Measurements from ENCODE around the gene DAD1. TPM values are rescaled to one million over a fixed set of nuclear protein-coding genes. Genes with fewer than 3 reads are reported as not detected.
A peak's percentile ranks its signal among the peaks of the same experiment; 100 is the strongest.
"Not testable (repeated sequence)": the region's sequence is repeated elsewhere in the genome, so short reads cannot be mapped to it uniquely, and the experiment has no call there.

Gene DAD1
- total RNA-seq, 1 donor from 2014 or later = 163 TPM

GRCh38 chr14:22601456-22601855 lies 12.4 kb upstream of the DAD1 start:
- intact Hi-C loops (cut with DNase I) = no loop called here
- DNase-seq (ENCODE audit: low spot score) = no peak
- no peak for ATAC-seq

DNA sequence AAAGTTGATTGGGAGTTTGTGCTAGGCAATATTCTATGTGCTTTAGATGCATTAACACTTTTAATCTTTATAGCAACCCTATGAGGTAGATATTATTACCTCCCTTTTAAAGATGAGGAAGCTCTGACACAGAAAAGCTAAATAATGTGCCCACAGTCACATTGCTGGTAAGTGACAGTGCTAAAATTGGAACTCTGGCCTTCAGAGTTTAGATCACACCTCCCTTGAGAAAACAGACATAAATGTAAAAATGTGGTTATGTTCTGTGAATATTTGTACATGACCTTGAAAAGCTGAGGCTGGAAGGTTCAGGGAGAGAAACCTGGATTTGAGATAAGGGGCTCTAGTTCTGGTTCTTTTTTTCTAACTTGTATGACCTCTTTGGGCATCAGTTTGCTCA lies 11.0 kb upstream of the DAD1 start:
- no peak for DNase-seq (ENCODE audit: low spot score)
- ATAC-seq = no peak
- intact Hi-C loops (cut with DNase I) = no loop called here

DNA sequence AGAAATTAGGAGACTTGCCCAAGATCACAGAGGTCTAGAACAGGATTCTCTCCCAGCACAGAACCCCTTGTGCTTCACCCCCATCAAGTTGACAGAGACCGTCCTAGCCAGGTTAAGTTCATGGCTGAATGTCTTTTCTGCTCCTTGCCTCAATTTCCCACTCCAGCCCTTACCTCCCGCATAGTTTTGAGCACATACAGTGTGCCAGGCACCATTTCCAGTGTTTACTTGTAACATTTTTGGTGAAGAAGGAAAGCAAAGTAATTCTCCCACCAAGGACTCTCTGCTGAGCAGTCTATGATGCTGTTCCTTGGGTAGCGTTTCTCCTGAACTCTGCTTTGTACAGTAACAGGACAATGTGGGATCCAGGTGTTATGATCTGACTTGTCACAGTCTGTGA lies 10.3 kb upstream of the DAD1 start:
- ATAC-seq (no peak), DNase-seq (ENCODE audit: low spot score) (no peak)
- intact Hi-C loops (cut with DNase I) = no loop called here

DNA sequence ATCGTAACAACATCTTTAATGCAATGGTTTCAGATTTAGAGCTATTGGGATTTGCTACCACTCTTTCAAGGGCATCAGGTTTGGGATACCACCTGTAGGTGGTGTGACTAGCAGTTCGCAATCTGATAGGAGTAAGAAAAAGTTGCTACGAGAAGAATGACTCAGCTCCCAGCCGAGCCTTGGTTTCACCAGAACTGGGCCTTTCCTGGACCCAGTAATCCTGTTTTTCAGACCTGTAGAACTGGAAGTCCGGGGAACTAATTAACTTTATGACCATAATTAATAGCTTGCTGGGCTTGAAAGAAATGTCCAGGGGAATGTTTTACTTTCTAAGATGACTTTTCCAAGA lies 9.8 kb upstream of the DAD1 start:
- ATAC-seq = peak; percentile 91
- intact Hi-C loops (cut with DNase I) = no loop called here
- DNase-seq (ENCODE audit: low spot score) = no peak

GRCh38 chr14:22598099-22598895 lies 9.3 kb upstream of the DAD1 start, which contains the start of gene ABHD4:
TSS of gene ABHD4 (plus strand) at chr14:22598300. CDS start at chr14:22598307, 7 bp downstream.
- ATAC-seq = peak; percentile 99

DNA sequence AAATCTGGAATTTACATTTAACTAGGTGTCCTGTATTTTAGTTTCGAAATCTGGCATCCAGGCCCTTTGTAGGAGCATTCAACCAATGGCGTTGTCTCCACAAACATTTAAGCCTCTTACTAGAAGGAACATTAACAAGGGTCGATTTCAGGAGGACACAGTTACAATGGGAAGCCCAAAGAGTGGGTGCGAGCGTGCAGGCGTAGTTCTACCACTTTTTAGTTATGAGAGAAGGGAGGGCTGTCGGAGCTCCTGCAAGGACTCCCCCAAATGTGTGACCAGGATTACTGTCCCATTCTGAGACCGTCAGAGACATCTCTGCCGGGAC lies 8.7 kb upstream of the DAD1 start:
- intact Hi-C loops (cut with DNase I) = no loop called here
- DNase-seq (ENCODE audit: low spot score) (no peak), ATAC-seq (no peak)

More at GRCh38 chr14:22598099-22598895, 9.3 kb upstream of the DAD1 start, which contains the start of gene ABHD4:
- intact Hi-C loops (cut with DNase I) = no loop called here
- DNase-seq (ENCODE audit: low spot score) = peak; percentile 93

DNA sequence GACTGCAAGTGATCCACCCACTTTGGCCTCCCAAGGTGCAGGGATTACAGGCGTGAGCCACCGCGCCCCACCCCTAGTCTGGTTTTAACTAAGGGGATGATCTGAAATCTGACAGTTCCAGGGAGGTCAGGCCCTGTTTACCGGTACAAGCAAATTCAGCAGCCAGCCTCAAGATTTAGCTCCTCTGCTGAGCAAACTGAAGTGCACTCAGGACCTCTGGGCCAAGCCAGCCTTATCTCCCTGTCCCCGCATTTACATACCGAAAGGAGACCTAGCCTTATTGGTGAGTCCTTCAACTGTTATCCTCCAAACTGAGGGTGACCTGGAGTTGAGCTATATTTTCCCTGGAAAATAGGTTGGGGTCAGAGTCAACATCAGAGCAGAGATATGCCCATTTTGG lies 8.2 kb upstream of the DAD1 start:
- ATAC-seq (no peak), DNase-seq (ENCODE audit: low spot score) (no peak)
- intact Hi-C loops (cut with DNase I) = no loop called here

GRCh38 chr14:22596354-22596879 lies 7.4 kb upstream of the DAD1 start:
- DNase-seq (ENCODE audit: low spot score) (no peak), ATAC-seq (no peak)
- intact Hi-C loops (cut with DNase I) = no loop called here

DNA sequence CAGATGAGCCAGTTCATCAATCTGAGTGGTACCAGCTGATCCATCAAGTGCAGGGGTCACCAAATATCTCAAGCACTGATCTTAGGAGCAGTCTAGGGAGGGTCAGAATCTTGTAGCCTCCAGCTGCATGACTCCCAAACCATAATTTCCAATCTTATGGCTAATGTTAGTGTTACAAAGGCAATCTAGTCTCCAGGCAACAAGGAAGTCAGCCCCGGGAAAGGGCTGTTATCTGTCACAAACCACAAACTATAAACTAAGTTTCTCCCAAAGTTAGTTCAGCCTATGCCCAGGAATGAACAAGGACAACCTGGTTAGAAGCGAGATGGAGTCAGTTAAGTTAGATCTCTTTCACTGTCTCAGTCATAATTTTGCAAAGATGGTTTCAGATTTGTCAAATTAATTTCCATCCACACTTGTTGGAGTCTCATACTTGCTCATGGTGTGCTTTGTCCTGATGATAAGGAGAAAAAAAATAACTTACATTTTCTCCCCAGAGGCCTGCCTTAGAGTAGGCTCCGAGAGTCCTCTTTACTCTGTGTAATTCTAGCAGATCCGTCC lies 5.2 kb upstream of the DAD1 start:
- ATAC-seq = no peak
- DNase-seq (ENCODE audit: low spot score) = no peak
- intact Hi-C loops (cut with DNase I) = no loop called here

GRCh38 chr14:22593601-22594000 lies 4.6 kb upstream of the DAD1 start:
- no peak for DNase-seq (ENCODE audit: low spot score)
- intact Hi-C loops (cut with DNase I) = no loop called here
- ATAC-seq = no peak

DNA sequence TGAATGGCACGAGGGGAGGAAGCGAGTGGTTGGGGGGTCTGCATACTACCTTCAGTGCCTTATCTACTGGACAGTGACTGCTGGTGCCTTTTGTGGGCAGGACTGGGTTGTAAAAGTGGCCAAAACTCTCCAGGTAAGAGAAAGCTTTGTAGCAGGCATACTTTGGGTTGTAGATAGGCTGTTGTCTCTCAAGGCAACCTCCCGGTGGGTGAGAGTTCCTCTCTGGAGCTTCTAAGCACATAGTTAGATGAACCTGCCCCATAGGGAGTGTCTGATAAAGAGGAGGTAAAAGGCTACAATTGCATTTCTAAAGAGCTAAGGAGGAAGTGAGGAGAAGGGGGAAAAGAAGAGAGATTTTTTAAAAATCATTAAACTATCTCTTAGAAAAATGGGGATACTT lies 4.2 kb upstream of the DAD1 start:
- no peak for ATAC-seq
- intact Hi-C loops (cut with DNase I) = no loop called here
- no peak for DNase-seq (ENCODE audit: low spot score)

- DNase-seq (ENCODE audit: low spot score) = no peak
- no peak for ATAC-seq
- intact Hi-C loops (cut with DNase I) = loop anchor here (10.0 kb wide), 1 partner anchor 256 kb away; no protein-coding TSS in a partner anchor
Observed at GRCh38 chr14:22588526-22589095, 413 bp downstream of the DAD1 start.

- not testable (repeated sequence) for DNase-seq (ENCODE audit: low spot score); ATAC-seq
- intact Hi-C loops (cut with DNase I) = loop anchor here (10.0 kb wide), 1 partner anchor 257 kb away; no protein-coding TSS in a partner anchor
Observed at GRCh38 chr14:22587677-22588422, 1.2 kb downstream of the DAD1 start.

DNA sequence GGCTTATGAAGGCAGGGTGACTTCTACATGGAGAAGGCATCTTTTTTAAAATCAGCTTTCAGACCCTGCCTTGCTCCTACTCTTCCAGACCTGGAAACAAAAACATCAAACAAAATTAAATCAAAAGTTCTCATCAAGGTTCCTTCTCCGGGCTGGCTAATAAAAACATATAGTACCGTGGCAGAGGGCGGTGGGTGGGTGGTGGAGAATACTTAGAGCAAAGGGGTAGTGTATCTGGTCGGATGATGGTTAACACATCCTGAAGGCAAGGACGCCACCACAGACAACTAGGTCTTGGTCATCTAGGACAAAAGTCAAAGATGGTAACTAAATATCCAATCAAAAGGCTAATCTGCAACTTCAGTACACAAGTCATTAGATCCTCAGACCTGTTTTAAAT lies 1.8 kb downstream of the DAD1 start:
- intact Hi-C loops (cut with DNase I) = loop anchor here (10.0 kb wide), 1 partner anchor 258 kb away; no protein-coding TSS in a partner anchor
- no peak for DNase-seq (ENCODE audit: low spot score)
- no peak for ATAC-seq

- ATAC-seq = no peak
- intact Hi-C loops (cut with DNase I) = loop anchor here (10.0 kb wide), 1 partner anchor 261 kb away; no protein-coding TSS in a partner anchor
- DNase-seq (ENCODE audit: low spot score) = no peak
Observed at GRCh38 chr14:22583994-22584393, 5.0 kb downstream of the DAD1 start.

- ATAC-seq (no peak), DNase-seq (ENCODE audit: low spot score) (no peak)
- intact Hi-C loops (cut with DNase I) = loop anchor here (10.0 kb wide), 1 partner anchor 264 kb away; no protein-coding TSS in a partner anchor
Observed at GRCh38 chr14:22580625-22581024, 8.4 kb downstream of the DAD1 start.

DNA sequence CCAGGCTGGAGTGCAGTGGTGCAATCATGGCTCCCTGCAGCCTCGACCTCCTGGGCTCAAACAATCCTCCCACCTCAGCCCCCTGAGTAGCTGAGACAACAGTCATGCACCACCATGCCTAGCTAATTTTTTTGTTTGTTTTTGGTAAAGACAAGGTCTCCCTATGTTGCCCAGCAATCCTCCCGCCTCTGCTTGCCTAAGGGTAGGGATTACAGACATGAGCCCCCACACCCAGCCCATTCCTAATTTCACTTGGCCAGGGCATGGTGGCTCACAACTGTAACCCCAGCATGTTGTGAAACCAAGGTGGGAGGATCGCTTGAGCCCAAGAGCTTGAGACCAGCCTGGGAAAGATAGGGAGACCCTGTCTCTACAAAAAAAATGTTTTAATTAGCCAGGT lies 9.1 kb downstream of the DAD1 start:
- intact Hi-C loops (cut with DNase I) = loop anchor here (10.0 kb wide), 1 partner anchor 265 kb away; no protein-coding TSS in a partner anchor
- DNase-seq (ENCODE audit: low spot score) = no peak

GRCh38 chr14:22579236-22579635 lies 9.8 kb downstream of the DAD1 start:
- DNase-seq (ENCODE audit: low spot score) (no peak), ATAC-seq (no peak)
- intact Hi-C loops (cut with DNase I) = no loop called here

More for the DNA sequence above, 9.1 kb downstream of the DAD1 start:
- ATAC-seq = no peak

DNA sequence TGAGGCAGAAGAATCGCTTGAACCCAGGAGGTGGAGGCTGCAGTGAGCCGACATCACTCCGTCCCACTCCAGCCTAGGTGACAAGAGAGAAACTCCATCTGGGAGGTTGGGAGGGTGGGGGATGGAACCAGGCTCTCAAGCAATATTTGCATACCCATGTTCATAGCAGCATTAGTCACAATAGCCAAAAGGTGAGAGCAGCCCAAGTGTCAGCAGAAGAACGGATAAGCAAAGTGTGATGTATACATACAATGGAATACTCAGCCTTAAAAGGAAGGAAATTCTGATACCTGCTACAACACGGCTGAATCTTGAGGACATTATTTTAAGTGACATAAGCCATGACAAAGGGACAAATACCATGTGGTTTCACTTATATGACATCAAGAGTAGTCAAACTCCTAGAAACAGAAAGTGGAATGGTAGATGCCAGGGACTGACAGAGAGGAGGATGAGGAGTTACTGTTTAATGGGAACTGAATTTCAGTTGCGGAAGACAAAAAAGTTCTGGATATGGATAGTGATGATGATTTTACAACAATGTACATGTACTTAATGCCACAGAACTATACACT lies 11.6 kb downstream of the DAD1 start:
- no peak for DNase-seq (ENCODE audit: low spot score)
- no peak for ATAC-seq
- intact Hi-C loops (cut with DNase I) = no loop called here
